ENCODE measurements around the gene GXYLT2.

GXYLT2 gene

DNA sequence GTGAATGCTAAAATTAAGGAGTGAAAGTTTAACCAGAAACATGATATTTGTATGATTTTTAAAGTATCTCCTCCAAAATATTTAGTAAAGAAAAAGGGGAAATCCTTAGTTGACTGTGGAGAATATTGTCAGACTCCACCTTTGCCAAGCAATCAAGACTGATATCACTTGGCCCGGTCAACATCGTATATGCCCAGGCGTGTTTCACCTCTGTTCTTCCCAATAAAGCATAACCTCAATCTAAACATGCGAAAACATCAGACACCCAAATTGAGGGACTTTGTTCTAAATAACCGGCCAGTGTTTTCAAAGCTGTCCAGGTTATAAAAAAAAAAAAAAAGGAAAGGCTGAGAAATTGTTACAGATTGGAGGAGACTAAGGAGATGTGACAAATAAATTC, 54.6 kb downstream of the GXYLT2 start:
- ChIA-PET POLR2A (no interaction called here), CTCF (interaction anchor here (2.6 kb wide), 1 partner anchor 113 kb away, joined by 13 read pairs; no protein-coding TSS in a partner anchor)
- H3K36me3 ChIP-seq (ENCODE audit: control insufficient read depth in 2 of 2, insufficient read depth in 1 of 2, low read length in 2 of 2): no peaks in the 10 kb centered on the region

DNA sequence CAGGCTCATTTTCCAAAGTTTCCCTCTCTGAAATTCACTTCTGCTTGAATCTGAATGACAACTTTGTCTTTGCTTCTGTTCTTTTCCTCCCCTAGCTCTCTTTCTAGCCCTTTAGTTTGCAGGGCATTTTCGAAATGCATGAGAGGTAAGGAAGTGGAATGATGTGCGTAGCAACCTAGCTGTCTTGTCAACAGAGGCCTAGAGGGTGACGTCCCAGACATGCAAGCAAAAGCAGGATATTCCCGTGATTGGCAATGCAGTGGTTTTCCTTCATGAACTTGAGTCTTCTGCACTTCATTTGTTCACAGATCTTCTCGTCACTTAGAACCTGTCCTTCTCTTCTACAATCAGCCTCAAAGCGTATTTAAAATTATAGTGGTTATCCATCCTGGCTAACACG, 56.9 kb downstream of the GXYLT2 start:
- ChIA-PET CTCF (interaction anchor here (0.7 kb wide), 1 partner anchor 211 kb away, joined by 3 read pairs; no protein-coding TSS in a partner anchor), POLR2A (no interaction called here)
- Histone ChIP-seq H3K4me3 (ENCODE audit: low read depth, low read length) (no peak overlapping the region), H3K36me3 (ENCODE audit: control insufficient read depth in 2 of 2, insufficient read depth in 1 of 2, low read length in 2 of 2) (no peaks in the 10 kb centered on the region), H3K4me1 (ENCODE audit: control insufficient read depth, insufficient read depth, low read length) (no peaks in the 10 kb centered on the region), H3K27ac (ENCODE audit: extremely low read depth, low read depth, low read length) (no peak overlapping the region), H3K9me3 (ENCODE audit: control insufficient read depth, insufficient read depth, low read depth, low read length) (no peaks in the 10 kb centered on the region)
- no peak for TF ChIP-seq ZNF184 (tag by site-specific recombination; IDR thresholded peaks at IDR 0.05)
- TF ChIP-seq, protein P1, sequence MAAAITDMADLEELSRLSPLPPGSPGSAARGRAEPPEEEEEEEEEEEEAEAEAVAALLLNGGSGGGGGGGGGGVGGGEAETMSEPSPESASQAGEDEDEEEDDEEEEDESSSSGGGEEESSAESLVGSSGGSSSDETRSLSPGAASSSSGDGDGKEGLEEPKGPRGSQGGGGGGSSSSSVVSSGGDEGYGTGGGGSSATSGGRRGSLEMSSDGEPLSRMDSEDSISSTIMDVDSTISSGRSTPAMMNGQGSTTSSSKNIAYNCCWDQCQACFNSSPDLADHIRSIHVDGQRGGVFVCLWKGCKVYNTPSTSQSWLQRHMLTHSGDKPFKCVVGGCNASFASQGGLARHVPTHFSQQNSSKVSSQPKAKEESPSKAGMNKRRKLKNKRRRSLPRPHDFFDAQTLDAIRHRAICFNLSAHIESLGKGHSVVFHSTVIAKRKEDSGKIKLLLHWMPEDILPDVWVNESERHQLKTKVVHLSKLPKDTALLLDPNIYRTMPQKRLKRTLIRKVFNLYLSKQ (tag by site-specific recombination; IDR thresholded peaks at IDR 0.05; ENCODE audit: borderline replicate concordance): no peak
- TF ChIP-seq ZNF2 (tag by site-specific recombination; IDR thresholded peaks at IDR 0.05): no peak
- no peak for TF ChIP-seq ZNF169 (tag by site-specific recombination; IDR thresholded peaks at IDR 0.05)
- TF ChIP-seq HOXC10 (CRISPR knock-in tag; IDR thresholded peaks at IDR 0.05): no peak
- TF ChIP-seq KLF16 (tag by site-specific recombination; IDR thresholded peaks at IDR 0.05): no peak
- no peak for TF ChIP-seq EGR2 (tag by site-specific recombination; IDR thresholded peaks at IDR 0.05; ENCODE audit: low read depth)
- TF ChIP-seq ZNF776 (tag by site-specific recombination; IDR thresholded peaks at IDR 0.05; ENCODE audit: borderline replicate concordance): no peak
- no peak for TF ChIP-seq ZNF473 (tag by site-specific recombination; IDR thresholded peaks at IDR 0.05)
- no peak for TF ChIP-seq ZNF777 (tag by site-specific recombination; IDR thresholded peaks at IDR 0.05; ENCODE audit: borderline replicate concordance)
- TF ChIP-seq ZNF404 (tag by site-specific recombination; IDR thresholded peaks at IDR 0.05): no peak
- TF ChIP-seq SCRT1 (tag by site-specific recombination; IDR thresholded peaks at IDR 0.05; ENCODE audit: borderline replicate concordance): no peak
- TF ChIP-seq, protein P2, sequence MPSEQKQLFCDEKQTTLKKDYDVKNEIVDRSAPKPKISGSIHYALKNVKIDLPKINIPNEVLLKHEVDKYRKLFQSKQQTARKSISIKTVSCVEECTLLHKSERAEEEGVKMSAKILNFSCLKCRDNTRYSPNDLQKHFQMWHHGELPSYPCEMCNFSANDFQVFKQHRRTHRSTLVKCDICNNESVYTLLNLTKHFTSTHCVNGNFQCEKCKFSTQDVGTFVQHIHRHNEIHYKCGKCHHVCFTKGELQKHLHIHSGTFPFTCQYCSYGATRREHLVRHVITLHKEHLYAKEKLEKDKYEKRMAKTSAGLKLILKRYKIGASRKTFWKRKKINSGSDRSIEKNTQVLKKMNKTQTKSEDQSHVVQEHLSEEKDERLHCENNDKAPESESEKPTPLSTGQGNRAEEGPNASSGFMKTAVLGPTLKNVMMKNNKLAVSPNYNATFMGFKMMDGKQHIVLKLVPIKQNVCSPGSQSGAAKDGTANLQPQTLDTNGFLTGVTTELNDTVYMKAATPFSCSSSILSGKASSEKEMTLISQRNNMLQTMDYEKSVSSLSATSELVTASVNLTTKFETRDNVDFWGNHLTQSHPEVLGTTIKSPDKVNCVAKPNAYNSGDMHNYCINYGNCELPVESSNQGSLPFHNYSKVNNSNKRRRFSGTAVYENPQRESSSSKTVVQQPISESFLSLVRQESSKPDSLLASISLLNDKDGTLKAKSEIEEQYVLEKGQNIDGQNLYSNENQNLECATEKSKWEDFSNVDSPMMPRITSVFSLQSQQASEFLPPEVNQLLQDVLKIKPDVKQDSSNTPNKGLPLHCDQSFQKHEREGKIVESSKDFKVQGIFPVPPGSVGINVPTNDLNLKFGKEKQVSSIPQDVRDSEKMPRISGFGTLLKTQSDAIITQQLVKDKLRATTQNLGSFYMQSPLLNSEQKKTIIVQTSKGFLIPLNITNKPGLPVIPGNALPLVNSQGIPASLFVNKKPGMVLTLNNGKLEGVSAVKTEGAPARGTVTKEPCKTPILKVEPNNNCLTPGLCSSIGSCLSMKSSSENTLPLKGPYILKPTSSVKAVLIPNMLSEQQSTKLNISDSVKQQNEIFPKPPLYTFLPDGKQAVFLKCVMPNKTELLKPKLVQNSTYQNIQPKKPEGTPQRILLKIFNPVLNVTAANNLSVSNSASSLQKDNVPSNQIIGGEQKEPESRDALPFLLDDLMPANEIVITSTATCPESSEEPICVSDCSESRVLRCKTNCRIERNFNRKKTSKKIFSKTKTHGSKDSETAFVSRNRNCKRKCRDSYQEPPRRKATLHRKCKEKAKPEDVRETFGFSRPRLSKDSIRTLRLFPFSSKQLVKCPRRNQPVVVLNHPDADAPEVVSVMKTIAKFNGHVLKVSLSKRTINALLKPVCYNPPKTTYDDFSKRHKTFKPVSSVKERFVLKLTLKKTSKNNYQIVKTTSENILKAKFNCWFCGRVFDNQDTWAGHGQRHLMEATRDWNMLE (tag by site-specific recombination; conservative IDR thresholded peaks at IDR 0.05; ENCODE audit: low read depth): no peak
- no peak for TF ChIP-seq ZNF175 (tag by site-specific recombination; IDR thresholded peaks at IDR 0.05)
- no peak for TF ChIP-seq ZNF623 (tag by site-specific recombination; IDR thresholded peaks at IDR 0.05)
- no peak for TF ChIP-seq SP3 (tag by site-specific recombination; IDR thresholded peaks at IDR 0.05)
- TF ChIP-seq ZIC2 (tag by site-specific recombination; IDR thresholded peaks at IDR 0.05): no peak
- TF ChIP-seq ZNF785 (tag by site-specific recombination; IDR thresholded peaks at IDR 0.05): no peak

More for the DNA sequence above, 54.6 kb downstream of the GXYLT2 start:
- TF ChIP-seq, protein P3, sequence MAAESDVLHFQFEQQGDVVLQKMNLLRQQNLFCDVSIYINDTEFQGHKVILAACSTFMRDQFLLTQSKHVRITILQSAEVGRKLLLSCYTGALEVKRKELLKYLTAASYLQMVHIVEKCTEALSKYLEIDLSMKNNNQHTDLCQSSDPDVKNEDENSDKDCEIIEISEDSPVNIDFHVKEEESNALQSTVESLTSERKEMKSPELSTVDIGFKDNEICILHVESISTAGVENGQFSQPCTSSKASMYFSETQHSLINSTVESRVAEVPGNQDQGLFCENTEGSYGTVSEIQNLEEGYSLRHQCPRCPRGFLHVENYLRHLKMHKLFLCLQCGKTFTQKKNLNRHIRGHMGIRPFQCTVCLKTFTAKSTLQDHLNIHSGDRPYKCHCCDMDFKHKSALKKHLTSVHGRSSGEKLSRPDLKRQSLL (tag by site-specific recombination; IDR thresholded peaks at IDR 0.05): no peak
- TF ChIP-seq ZBTB21 (tag by site-specific recombination; IDR thresholded peaks at IDR 0.05) (no peak), HOXC10 (CRISPR knock-in tag; IDR thresholded peaks at IDR 0.05) (no peak), ZNF157 (tag by site-specific recombination; IDR thresholded peaks at IDR 0.05) (no peak), GLI2 (tag by site-specific recombination; IDR thresholded peaks at IDR 0.05; ENCODE audit: borderline replicate concordance, low read depth) (no peak), ZFP41 (tag by site-specific recombination; IDR thresholded peaks at IDR 0.05; ENCODE audit: borderline replicate concordance) (no peak), OVOL3 (tag by site-specific recombination; IDR thresholded peaks at IDR 0.05) (no peak), ZNF426 (tag by site-specific recombination; IDR thresholded peaks at IDR 0.05) (no peak)
- TF ChIP-seq, protein P4, sequence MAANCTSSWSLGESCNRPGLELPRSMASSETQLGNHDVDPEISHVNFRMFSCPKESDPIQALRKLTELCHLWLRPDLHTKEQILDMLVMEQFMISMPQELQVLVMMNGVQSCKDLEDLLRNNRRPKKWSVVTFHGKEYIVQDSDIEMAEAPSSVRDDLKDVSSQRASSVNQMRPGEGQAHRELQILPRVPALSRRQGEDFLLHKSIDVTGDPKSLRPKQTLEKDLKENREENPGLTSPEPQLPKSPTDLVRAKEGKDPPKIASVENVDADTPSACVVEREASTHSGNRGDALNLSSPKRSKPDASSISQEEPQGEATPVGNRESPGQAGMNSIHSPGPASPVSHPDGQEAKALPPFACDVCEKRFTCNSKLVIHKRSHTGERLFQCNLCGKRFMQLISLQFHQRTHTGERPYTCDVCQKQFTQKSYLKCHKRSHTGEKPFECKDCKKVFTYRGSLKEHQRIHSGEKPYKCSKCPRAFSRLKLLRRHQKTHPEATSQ (tag by site-specific recombination; IDR thresholded peaks at IDR 0.05): no peak
- H3K27ac ChIP-seq (ENCODE audit: extremely low read depth, low read depth, low read length): no peak overlapping the region
- H3K4me3 ChIP-seq (ENCODE audit: low read depth, low read length): no peak overlapping the region
- no peaks in the 10 kb centered on the region for H3K9me3 ChIP-seq (ENCODE audit: control insufficient read depth, insufficient read depth, low read depth, low read length)
- no peaks in the 10 kb centered on the region for H3K4me1 ChIP-seq (ENCODE audit: control insufficient read depth, insufficient read depth, low read length)

Measured in HEK293 (cell line).